HG02588 (cell line): ENCODE data around the gene SETD1B.
"Not testable (repeated sequence)": the region's sequence is repeated elsewhere in the genome, so short reads cannot be mapped to it uniquely, and the experiment has no call there.

Experiments
- ATAC-seq: cut with Tn5 transposase; IDR thresholded peaks from one replicate; pipeline ENCODE4 v1.9.1; 2021; ENCODE audit warnings: mild to moderate bottlenecking, moderate library complexity; ENCODE audit not compliant: unreplicated experiment

The SETD1B gene

DNA sequence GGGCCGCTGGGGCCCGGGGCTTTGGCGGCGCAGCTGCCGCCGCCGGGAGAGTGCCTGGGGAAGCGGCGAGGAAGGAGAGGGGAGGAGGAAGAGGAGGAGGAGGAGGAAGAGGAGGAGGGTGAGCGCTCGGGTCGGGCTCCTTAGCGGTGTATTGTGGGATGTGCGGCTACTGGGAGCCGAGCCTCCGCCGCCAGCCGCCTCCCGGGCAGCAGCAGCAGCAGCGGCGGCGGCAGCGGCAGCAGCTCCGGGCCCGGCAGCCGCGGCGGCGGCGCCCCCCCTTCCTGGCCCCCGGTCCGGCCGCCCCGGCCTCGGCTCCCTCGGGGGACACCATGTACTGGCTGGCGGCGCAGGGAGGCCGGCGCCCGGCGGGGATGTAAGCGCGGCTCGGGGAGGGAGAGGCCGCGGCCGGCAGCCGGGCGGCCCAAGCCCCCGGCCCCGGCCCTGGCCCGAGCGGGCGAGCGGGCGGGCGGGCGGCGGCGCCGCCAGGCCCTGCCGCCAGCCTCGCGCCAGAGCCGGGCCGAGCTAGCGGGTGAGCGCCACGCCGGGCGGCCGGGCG, at the start of gene SETD1B:
Gene SETD1B (plus strand): TSS at position 149 of the 556 bp plus-strand sequence. CDS start 729 bp downstream, outside the sequence.
- ATAC-seq, result peak; percentile 6

- ATAC-seq, result no peak
Measured at GRCh38 chr12:121754836-121755235, 49.0 kb upstream of the SETD1B start.

DNA sequence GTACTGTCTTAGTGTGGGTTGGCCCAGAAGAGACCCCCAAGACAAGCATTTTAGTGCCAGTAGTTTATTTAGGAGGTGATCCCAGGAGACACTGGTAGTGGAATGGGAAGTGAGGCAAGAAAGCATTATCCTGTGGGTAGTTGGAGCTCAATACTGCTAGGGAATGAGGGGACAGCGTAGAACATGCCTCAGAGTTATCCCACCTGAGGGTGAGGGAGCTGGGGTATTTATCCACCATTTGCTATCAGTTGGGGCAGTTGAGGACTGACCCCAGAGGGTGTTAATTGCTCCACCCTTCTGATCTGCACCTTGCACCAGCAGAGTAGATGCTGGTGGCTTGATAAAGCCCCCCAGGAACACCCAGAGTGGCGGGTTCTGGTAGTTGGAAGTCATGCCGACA, 48.2 kb upstream of the SETD1B start:
- ATAC-seq, result no peak

DNA sequence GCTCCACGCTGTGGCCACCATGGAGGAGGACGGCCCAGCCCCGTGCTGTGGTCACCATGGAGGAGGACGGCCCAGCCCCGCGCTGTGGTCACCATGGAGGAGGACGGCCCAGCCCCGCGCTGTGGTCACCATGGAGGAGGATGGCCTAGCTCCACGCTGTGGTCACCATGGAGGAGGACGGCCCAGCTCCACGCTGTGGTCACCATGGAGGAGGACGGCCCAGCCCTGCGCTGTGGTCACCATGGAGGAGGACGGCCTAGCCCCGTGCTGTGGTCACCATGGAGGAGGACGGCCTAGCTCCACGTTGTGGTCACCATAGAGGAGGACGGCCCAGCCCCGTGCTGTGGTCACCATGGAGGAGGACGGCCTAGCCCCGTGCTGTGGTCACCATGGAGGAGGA, 45.3 kb upstream of the SETD1B start:
- ATAC-seq, result not testable (repeated sequence)

DNA sequence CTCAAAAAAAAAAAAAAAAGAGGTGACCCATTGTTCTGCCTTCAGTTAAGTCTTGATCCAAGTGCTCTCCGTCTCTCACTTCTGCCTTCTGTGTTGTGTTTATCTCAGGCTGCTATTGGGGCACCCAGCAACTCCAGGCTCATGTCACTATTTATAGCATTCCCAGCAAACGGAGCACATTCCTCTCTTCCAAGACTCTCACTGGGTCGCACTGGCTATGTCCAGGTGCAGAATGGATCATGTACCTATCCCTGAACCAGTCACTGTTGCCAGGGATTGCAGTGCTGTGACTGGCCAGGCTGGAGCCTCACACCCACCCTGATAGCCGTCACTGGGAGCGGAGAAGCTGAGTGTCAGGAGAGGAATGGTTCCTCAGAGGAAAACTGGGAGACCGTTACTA, 41.5 kb upstream of the SETD1B start:
- no peak for ATAC-seq

- no peak for ATAC-seq
Measured at GRCh38 chr12:121764808-121765207, 39.0 kb upstream of the SETD1B start.

DNA sequence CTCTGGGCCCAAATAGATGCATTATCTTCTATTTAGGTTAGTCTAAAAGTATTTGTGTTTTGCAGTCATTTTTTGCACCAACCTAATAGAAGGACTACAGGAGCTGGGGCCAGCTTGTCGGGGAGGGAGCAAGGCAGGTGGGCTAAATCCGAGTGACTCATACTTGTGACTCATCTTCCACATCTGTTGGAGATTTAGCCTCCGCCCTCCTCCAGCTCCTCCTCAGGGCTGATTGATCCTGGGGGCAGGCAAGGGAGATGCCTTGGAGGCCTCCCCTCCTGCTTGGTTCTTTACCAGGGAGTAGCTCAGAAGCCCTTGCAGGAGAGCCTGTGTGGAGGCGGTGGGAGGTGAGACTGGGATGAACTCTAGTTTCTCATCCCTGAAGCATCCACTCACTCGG, 38.2 kb upstream of the SETD1B start:
- no peak for ATAC-seq

- ATAC-seq, result no peak
Measured at GRCh38 chr12:121766290-121767039, 37.3 kb upstream of the SETD1B start.

GRCh38 chr12:121767525-121768016, 36.2 kb upstream of the SETD1B start:
- no peak for ATAC-seq

- no peak for ATAC-seq
Measured at GRCh38 chr12:121769297-121769830, 34.4 kb upstream of the SETD1B start.

GRCh38 chr12:121769831-121770301, 33.9 kb upstream of the SETD1B start:
- ATAC-seq, result no peak

GRCh38 chr12:121770388-121770787, 33.4 kb upstream of the SETD1B start:
- no peak for ATAC-seq

DNA sequence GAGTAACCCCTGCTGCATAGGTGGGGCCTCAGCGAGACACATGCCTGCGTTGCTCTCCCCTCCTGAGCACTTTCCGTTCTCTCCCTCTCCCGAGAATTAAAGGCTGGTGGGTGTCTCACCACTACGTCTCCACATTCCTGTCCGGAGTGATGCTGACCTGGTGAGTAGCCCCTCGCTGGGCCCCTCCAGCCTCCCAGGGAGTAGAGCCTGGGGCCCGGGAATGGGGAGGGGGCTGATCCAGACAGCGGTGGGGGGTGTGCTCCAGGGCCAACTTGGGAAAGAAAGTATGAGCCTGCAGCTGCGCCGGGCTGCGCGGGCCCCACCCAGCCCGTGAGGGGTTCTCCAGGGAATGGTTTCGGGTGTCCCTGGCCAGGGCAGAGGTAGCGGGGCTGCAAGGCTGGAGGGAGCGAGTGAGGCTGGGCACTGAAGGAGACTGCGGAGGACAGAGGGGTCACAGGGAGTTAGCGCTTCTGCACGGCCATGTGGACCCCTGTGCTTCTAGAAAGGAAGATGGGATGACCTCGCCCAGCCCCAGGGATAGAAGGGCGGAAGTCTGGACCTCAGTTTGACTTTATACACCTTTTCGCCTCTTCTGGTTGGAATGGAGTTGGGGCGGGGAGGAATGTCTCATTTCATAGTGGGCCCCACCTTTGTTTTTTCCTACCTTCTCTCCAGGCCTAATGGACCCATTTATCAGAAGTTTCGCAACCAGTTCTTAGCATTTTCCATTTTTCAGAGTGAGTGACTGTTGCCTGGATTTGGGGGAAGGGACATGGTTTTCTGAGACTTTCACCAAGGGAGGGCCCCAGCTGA, 32.8 kb upstream of the SETD1B start:
- no peak for ATAC-seq

- peak; percentile 64 for ATAC-seq
Measured at GRCh38 chr12:121773011-121773777, 30.6 kb upstream of the SETD1B start.

DNA sequence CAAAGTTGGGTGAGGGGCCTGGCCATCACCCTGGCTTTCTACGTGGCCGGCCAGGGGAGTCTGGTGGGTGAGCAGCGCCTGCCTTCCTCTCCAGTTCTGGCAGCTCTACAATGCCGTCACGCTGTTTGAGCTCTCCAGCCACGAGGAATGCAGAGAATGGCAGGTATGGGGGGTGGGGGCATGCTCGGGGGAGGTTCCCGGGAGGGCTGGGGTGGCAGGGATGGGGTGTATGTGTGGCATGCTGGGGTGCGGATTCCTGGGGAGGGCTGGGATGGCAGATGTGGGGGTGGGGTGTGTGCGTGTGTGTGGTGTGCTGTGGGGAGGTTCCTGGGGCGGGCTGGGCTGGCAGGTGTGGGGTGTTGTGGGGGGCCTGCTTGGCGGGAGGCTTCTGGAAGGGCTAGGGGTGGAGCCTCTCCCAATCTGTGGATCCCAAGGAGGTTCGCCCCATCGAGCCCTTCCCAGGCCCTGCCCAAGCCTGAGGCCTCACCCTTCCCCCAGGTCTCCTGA, 28.8 kb upstream of the SETD1B start:
- no peak for ATAC-seq

- ATAC-seq, result no peak
Measured at GRCh38 chr12:121775501-121775900, 28.3 kb upstream of the SETD1B start.

DNA sequence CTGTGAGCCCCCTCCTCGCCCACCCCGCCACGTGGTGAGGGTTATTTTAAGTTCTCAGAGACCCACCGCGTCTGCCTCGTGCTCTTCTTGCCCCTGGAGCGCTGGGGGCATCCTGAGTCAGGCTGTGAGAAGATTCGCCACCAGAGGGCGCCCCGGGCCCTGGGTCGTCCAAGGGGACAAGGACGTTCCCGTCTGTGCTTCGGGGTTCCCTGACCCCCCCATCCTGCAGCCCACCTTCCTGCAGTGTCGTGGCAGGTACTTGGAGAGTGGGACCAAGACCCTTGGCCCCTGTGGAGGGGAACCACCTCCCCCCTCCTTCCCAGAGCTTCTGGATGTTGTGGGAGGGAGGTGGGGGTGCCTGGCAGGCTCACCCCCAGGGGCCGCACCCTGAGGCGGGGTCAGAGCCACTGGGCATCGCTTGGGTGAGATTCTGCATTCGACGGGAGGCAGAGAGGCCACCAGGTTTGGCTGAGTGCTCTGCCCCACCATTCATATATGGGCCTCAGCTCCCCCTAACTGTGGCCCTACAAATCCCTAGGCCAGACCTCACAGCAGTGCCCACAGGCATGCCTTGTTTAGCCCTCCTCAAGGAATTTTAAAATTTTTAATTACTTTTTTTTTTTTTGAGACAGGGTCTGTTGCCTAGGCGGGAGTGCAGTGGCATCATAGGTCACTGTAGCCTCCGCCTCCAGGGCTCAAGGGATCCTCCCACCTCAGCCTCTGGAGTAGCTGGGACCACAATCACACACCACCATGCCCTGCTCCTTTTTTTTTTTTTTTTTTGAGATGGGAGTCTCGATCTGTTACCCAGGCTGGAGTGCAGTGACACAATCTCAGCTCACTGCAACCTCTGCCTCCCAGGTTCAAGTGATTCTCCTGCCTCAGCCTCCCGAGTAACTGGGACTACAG, 27.4 kb upstream of the SETD1B start:
- no peak for ATAC-seq

- ATAC-seq, result no peak
Measured at GRCh38 chr12:121778567-121779421, 25.0 kb upstream of the SETD1B start.
